Spleen (tissue), 11 donors: ENCODE results near the gene MRPL45. TPM values are rescaled to one million over a fixed set of nuclear protein-coding genes. Genes with fewer than 3 reads are reported as not detected.

ENCODE experiments used
- DNase-seq: peaks from one replicate; pipeline ENCODE4 v3.0.0-alpha.2; 2020
- H3K27ac ChIP-seq, 8 donors: fragments of 200-600 bp; sonication (generic) in 7 of 8; 1 replicate in 4 of 8; 2 replicates in 4 of 8; pipeline versions ENCODE4 v1.5.0 to v1.8.0; 2016 to 2021; ENCODE audit warnings: inconsistent platforms in 4 of 8, mild to moderate bottlenecking in 4 of 8, moderate library complexity in 1 of 8
- H3K27me3 ChIP-seq, 7 donors: fragments of 200-600 bp; sonication (generic) in 6 of 7; replicated peaks in 1 of 7; 1 replicate in 4 of 7; 2 replicates in 3 of 7; pipeline versions ENCODE4 v1.5.0 to v1.8.0; 2016 to 2021; ENCODE audit warnings: inconsistent platforms in 3 of 7, mild to moderate bottlenecking in 1 of 7
- H3K36me3 ChIP-seq, 6 donors: fragments of 200-600 bp; sonication (generic) in 5 of 6; 1 replicate in 4 of 6; 2 replicates in 2 of 6; pipeline versions ENCODE4 v1.5.0 to v1.8.0; 2016 to 2021; ENCODE audit warnings: inconsistent platforms in 2 of 6
- H3K4me1 ChIP-seq, 6 donors: fragments of 200-600 bp; sonication (generic) in 5 of 6; 1 replicate in 3 of 6; 2 replicates in 3 of 6; pipeline versions ENCODE4 v1.5.0 to v1.8.0; 2016 to 2021; ENCODE audit warnings: inconsistent platforms in 3 of 6
- H3K4me3 ChIP-seq, 8 donors: fragments of 200-600 bp; sonication (generic) in 7 of 8; 1 replicate in 4 of 8; 2 replicates in 4 of 8; pipeline versions ENCODE4 v1.5.0 to v1.8.0; 2016 to 2021; ENCODE audit warnings: inconsistent platforms in 4 of 8, mild to moderate bottlenecking in 4 of 8, moderate library complexity in 2 of 8
- H3K9me3 ChIP-seq, 8 donors: fragments of 200-600 bp; sonication (generic) in 7 of 8; 1 replicate in 4 of 8; 2 replicates in 4 of 8; pipeline versions ENCODE4 v1.5.0 to v1.8.0; 2016 to 2021; ENCODE audit warnings: inconsistent platforms in 4 of 8
- CTCF ChIP-seq, 11 experiments: fragments of 200-600 bp in 7 of 11; fragments of 450-650 bp in 4 of 11; sonication (generic) in 4 of 11; IDR thresholded peaks in 8 of 11; conservative IDR thresholded peaks in 3 of 11; 1 replicate in 7 of 11; 2 replicates in 4 of 11; pipeline versions ENCODE4 v1.4.0 to v1.8.0; 2016 to 2021; ENCODE audit warnings: antibody characterized with exemption in 11 of 11, inconsistent platforms in 4 of 11, mild to moderate bottlenecking in 1 of 11
- POLR2A ChIP-seq, 3 donors: fragments of 450-650 bp; IDR thresholded peaks; one replicate each; pipeline ENCODE4 v1.5.1; 2017; ENCODE audit warnings: antibody characterized with exemption in 3 of 3, mild to moderate bottlenecking in 1 of 3
- POLR2AphosphoS5 ChIP-seq, 3 donors: sonication (generic); formaldehyde crosslinking; IDR thresholded peaks; one replicate each; pipeline ENCODE4 v1.5.1; 2017; ENCODE audit warnings: antibody characterized with exemption in 3 of 3
- WGBS, 5 donors: extraction: QIAGEN DNeasy Blood & Tissue Kit in 3 of 5; methylation state at CpG; one replicate each; pipeline versions ENCODE4 v1.1.5 to v1.1.7; 2013 to 2018; 5-methylcytosine and 5-hydroxymethylcytosine counted together
- intact Hi-C: fragments of 100-400 bp; cut with DNase I; formaldehyde crosslinking; loops from one replicate; pipeline ENCODE4 v1.15.0; 2023; ENCODE audit warnings: low total_unique reads
- polyA plus RNA-seq, 3 donors: library from polyadenylated mRNA; stranded (reverse); fragments of 200-250 nt; gene quantifications; one replicate each; pipeline ENCODE4 v1.2.1, GENCODE V29; 2013
- total RNA-seq, 7 donors: library from RNA; depleted of rRNA in 3 of 7; stranded (reverse); fragments of >200 nt in 3 of 7; fragmentation: NEBNext Ultra II Directional in 4 of 7; extraction: Animal tissue kit (Norgen Biotek cat#: 25700) in 4 of 7; gene quantifications; one replicate each; pipeline versions ENCODE4 v1.1.0 to v1.2.1, GENCODE V29; 2016 to 2021
- donor health status: healthy with polysubstance abuse.
- donor health status: DM: no; HTN: no; CAD: no; lungs with moderate emphysema.
- donor health status: DM: no; HTN: no; CAD: no.
- donor health status: Bipolar disorder and iron deficiency.
- donor health status: healthy.
- donor health status: DM: no; HTN: no; CAD: no.
- donor health status: DM: yes; HTN: yes; CAD: no.

The MRPL45 gene
- total and polyA plus RNA-seq, 10 donors, result 17.4 to 25.6 (median 20.7) TPM

DNA sequence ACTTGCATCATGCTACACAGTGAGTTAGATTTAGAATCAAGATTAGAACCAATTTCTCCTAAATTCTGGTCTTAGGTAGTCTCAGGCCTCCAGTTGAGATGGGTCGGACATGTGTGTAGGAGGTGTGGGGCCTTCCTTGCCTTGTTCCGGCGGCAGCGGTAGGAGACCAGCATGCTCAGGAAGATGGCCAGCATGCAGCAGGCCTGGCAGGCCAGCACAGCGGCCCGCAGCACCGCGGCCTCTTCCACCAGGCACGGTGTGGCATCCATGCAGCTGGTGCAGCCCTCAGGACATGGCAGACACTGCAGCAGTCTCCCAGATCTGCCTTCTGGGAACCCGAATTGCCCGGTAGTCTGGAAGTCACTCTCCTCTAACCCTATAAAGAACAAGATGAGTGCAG, 39.9 kb downstream of the MRPL45 start:
- intact Hi-C loops, result no loop called here
- H3K36me3 ChIP-seq, result no peaks in the 10 kb centered on the region
- H3K4me1 ChIP-seq, result no peaks in the 10 kb centered on the region
- H3K4me3 ChIP-seq, result no peak overlapping the region
- WGBS, 5 donors, result 92 to 97% (median 95%) methylated on average over 6 to 11 of the region's 11 CpGs
- no peak overlapping the region for H3K27ac ChIP-seq
- no peaks in the 10 kb centered on the region for H3K9me3 ChIP-seq
- TF ChIP-seq POLR2A (IDR thresholded peaks at IDR 0.05) (no peak), CTCF (IDR thresholded peaks at IDR 0.05 in 8 of 11, conservative IDR thresholded peaks at IDR 0.05 in 3 of 11) (no peak), POLR2AphosphoS5 (IDR thresholded peaks at IDR 0.05) (no peak)
- H3K27me3 ChIP-seq, result peaks cover 0 to 27% (median 0%) of the 10 kb centered on the region in 7 donors
- no peak for DNase-seq

DNA sequence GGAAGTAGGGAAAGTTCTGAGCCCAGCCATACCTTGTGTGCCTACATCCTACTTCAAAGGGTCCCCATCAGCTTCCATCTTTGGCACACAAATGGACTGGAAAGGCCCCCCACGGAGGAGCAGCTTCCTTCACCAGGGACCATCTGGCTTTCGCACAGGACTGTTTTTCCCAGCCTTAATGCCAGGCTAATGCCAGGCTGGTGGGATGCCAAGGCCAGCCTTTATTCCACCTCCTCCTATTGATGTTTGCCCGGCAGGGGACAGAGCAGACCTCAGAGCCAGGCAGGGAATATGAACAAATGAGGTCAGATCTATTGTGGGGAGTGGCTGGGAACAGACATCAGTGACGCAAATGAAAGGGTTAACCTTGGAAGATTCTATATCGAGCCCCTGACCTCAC, 41.1 kb downstream of the MRPL45 start:
- Histone ChIP-seq H3K9me3 (no peaks in the 10 kb centered on the region), H3K36me3 (no peaks in the 10 kb centered on the region), H3K27me3 (peaks cover 0 to 25% (median 0%) of the 10 kb centered on the region in 7 donors), H3K27ac (no peak overlapping the region), H3K4me3 (no peak overlapping the region), H3K4me1 (no peaks in the 10 kb centered on the region)
- intact Hi-C loops, result no loop called here
- DNase-seq, result no peak
- TF ChIP-seq POLR2AphosphoS5 (IDR thresholded peaks at IDR 0.05) (no peak), CTCF (IDR thresholded peaks at IDR 0.05 in 8 of 11, conservative IDR thresholded peaks at IDR 0.05 in 3 of 11) (no peak), POLR2A (IDR thresholded peaks at IDR 0.05) (no peak)
- WGBS, 5 donors, result 72 to 80% (median 78%) methylated on average over 5 of the region's 5 CpGs

DNA sequence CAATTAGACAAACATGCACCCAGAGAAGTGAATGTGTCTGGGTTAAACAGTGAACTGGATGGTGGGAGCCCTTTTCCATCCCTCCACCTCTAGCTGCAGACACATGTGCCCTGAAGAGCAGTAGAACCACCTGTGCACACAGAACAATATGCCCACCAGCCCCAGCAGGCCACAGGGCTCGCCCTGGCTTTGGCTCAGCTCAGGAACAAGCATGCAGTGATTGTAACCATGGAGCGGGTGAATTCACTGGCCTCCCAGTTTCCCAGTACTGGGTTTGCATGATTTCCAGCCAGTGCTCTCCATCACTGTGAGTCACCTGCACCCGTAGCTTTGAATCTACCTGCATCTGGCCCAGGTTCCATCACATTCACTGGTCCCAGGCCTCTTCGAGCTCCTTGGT, 41.6 kb downstream of the MRPL45 start:
- TF ChIP-seq POLR2A (IDR thresholded peaks at IDR 0.05), result no peak
- WGBS, 5 donors, result 75 to 93% (median 87%) methylated on average over 4 of the region's 4 CpGs
- no peak for DNase-seq
- no peak overlapping the region for H3K4me3 ChIP-seq
- H3K36me3 ChIP-seq, result no peaks in the 10 kb centered on the region
- H3K4me1 ChIP-seq, result no peaks in the 10 kb centered on the region
- no peak overlapping the region for H3K27ac ChIP-seq
- peaks cover 0 to 25% (median 0%) of the 10 kb centered on the region in 7 donors for H3K27me3 ChIP-seq
- intact Hi-C loops, result no loop called here
- H3K9me3 ChIP-seq, result no peaks in the 10 kb centered on the region

- Histone ChIP-seq H3K4me3 (no peak overlapping the region), H3K36me3 (no peaks in the 10 kb centered on the region), H3K4me1 (no peaks in the 10 kb centered on the region), H3K9me3 (no peaks in the 10 kb centered on the region), H3K27ac (no peak overlapping the region), H3K27me3 (peaks cover 0 to 17% (median 0%) of the 10 kb centered on the region in 7 donors)
- no peak for DNase-seq
- TF ChIP-seq POLR2AphosphoS5 (IDR thresholded peaks at IDR 0.05) (no peak), CTCF (IDR thresholded peaks at IDR 0.05 in 8 of 11, conservative IDR thresholded peaks at IDR 0.05 in 3 of 11) (no peak), POLR2A (IDR thresholded peaks at IDR 0.05) (no peak)
- intact Hi-C loops, result no loop called here
Measured at GRCh38 chr17:38339891-38340290, 42.9 kb downstream of the MRPL45 start.
